K562 (cell line): ENCODE results near the gene STX7. TPM values are rescaled to one million over a fixed set of nuclear protein-coding genes. Genes with fewer than 3 reads are reported as not detected.

Source experiments
- GATAD2A ChIP-seq: fragments of 450-650 bp; IDR thresholded peaks from 2 replicates; pipeline ENCODE4 v1.6.1; 2017
- TCFL5 ChIP-seq: fragments of 250-450 bp; sonication (Bioruptor Pico); conservative IDR thresholded peaks from 2 replicates; pipeline ENCODE4 v1.6.1; 2021; ENCODE audit warnings: mild to moderate bottlenecking, moderate library complexity, matching md5 sums
- ZBTB8A ChIP-seq: fragments of 450-650 bp; IDR thresholded peaks from 2 replicates; pipeline ENCODE4 v1.6.1; 2018; ENCODE audit warnings: mild to moderate bottlenecking, moderate library complexity; ENCODE audit not compliant: partially characterized antibody
- ZNF3 ChIP-seq: fragments of 250-450 bp; sonication (Bioruptor Pico); IDR thresholded peaks from 2 replicates; pipeline ENCODE4 v1.5.0; 2021; ENCODE audit warnings: mild to moderate bottlenecking, moderate library complexity
- polyA plus RNA-seq, 8 experiments: library from polyadenylated mRNA; depleted of rRNA in 4 of 8; stranded (reverse) in 5 of 8; unstranded in 3 of 8; fragments of >200 nt; fragmentation: Nextera tagmentation in 2 of 8; fragmentation: Illumina TruSeq in 1 of 8; extraction: Ambion mirVana in 2 of 8; extraction: Trizol in 1 of 8; gene quantifications; 2 replicates each; pipeline versions ENCODE4 v1.2.1 to v1.2.3, GENCODE V29; 2011 to 2014; ENCODE audit warnings: inconsistent platforms in 1 of 8, missing spikeins in 1 of 8
- total RNA-seq, 7 experiments: library from RNA; depleted of rRNA in 6 of 7; stranded (reverse); fragments of >200 nt in 6 of 7; fragmentation: Illumina TruSeq in 2 of 7; extraction: Trizol in 2 of 7; gene quantifications; 2 replicates each; pipeline versions ENCODE4 v1.2.1 to v1.2.3, GENCODE V29; 2011 to 2021; ENCODE audit warnings: low replicate concordance in 1 of 7
- TF ChIP-seq, protein P1 (sequence below), 2 experiments: fragments of 450-650 bp; IDR thresholded peaks; 2 replicates each; pipeline ENCODE4 v1.6.1; 2016; ENCODE audit warnings: mild to moderate bottlenecking in 2 of 2, borderline replicate concordance in 1 of 2, low read depth in 1 of 2, moderate library complexity in 1 of 2
- TF ChIP-seq, protein P2 (sequence below): sonication (generic); formaldehyde crosslinking; IDR thresholded peaks from 2 replicates; pipeline ENCODE4 v1.8.0; 2022; ENCODE audit warnings: missing genetic modification reagents, mild to moderate bottlenecking, borderline replicate concordance

The STX7 gene
- total and polyA plus RNA-seq, 9 of the 15 experiments (the other 6 are each of a cell fraction or from before 2014, with no cell fraction given): 13.0 to 34.4 (median 25.3) TPM

DNA sequence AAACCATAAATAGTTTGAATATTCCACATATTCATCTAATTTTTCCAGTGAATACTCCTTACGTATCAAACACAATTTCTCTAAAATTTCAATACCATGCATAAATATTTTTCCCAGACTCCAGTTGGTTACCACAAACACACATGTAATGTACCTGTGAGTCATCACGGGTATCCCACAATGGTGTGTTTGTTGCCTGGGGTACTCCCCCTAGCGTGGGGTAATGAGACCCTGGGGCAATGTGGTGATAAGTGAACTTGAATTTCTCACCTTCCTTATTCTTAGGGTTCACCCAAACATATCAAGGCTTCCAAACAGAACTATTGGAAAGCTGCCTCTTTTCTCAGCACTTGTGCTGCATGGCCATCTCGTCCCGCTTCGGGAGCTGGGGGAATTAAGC lies 51.0 kb downstream of the STX7 start (continued):
- TF ChIP-seq, protein P1, sequence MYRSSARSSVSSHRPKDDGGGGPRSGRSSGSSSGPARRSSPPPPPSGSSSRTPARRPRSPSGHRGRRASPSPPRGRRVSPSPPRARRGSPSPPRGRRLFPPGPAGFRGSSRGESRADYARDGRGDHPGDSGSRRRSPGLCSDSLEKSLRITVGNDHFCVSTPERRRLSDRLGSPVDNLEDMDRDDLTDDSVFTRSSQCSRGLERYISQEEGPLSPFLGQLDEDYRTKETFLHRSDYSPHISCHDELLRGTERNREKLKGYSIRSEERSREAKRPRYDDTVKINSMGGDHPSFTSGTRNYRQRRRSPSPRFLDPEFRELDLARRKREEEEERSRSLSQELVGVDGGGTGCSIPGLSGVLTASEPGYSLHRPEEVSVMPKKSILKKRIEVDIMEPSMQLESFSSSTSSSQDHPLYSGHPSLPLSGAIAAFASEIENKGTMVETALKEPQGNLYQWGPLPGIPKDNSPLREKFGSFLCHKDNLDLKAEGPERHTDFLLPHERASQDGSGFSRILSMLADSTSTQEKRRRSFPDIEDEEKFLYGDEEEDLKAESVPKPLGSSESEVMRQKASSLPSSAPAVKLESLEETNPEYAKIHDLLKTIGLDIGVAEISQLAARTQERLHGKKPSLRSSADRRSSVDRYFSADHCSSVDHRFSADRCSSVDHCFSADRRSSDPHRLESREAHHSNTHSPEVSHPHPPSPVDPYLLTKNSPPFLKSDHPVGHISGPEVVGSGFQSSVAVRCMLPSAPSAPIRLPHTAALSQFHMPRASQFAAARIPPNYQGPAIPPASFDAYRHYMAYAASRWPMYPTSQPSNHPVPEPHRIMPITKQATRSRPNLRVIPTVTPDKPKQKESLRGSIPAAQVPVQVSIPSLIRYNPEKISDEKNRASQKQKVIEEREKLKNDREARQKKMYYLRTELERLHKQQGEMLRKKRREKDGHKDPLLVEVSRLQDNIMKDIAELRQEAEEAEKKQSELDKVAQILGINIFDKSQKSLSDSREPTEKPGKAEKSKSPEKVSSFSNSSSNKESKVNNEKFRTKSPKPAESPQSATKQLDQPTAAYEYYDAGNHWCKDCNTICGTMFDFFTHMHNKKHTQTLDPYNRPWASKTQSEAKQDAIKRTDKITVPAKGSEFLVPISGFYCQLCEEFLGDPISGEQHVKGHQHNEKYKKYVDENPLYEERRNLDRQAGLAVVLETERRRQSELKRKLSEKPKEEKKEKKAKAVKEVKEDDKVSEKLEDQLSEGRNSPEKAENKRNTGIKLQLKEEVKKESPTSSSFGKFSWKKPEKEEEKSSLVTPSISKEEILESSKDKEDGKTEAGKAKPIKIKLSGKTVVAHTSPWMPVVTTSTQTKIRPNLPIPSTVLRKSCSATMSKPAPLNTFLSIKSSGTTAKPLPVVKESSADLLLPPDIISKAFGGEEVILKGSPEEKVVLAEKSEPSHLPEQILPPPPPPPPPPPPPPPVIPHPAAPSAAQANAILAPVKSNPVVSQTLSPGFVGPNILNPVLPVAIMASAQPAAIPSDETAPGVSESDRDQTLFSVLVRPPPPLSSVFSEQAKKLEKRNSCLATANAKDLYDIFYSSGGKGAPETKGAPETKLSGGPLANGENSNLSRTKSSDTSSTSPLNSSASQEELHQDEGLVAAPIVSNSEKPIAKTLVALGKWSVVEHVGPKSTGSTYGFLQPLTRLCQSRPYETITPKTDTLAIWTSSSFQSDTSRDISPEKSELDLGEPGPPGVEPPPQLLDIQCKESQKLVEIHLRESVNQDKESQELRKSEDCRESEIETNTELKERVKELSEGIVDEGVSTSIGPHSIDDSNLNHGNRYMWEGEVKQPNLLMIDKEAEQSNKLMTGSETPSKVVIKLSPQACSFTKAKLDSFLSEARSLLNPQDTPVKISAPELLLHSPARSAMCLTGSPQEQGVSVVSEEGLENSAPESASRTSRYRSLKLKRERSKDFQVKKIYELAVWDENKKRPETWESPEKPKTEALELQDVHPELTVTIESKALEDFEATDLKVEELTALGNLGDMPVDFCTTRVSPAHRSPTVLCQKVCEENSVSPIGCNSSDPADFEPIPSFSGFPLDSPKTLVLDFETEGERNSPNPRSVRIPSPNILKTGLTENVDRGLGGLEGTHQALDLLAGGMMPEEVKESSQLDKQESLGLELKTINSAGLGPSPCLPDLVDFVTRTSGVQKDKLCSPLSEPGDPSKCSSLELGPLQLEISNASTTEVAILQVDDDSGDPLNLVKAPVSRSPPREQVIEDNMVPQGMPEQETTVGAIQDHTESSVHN (IDR thresholded peaks at IDR 0.05; ENCODE audit: borderline replicate concordance in 1 of 2, low read depth in 1 of 2): no peak
- TF ChIP-seq ZBTB8A: no peak
- TF ChIP-seq ZNF3: no peak
- no peak for TF ChIP-seq TCFL5
- no peak for TF ChIP-seq GATAD2A
- TF ChIP-seq, protein P2, sequence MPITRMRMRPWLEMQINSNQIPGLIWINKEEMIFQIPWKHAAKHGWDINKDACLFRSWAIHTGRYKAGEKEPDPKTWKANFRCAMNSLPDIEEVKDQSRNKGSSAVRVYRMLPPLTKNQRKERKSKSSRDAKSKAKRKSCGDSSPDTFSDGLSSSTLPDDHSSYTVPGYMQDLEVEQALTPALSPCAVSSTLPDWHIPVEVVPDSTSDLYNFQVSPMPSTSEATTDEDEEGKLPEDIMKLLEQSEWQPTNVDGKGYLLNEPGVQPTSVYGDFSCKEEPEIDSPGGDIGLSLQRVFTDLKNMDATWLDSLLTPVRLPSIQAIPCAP: no peak
